HG03571 (cell line): ENCODE results near the gene CDC42EP2.

Experiments used
- ATAC-seq: cut with Tn5 transposase; IDR thresholded peaks from one replicate; pipeline ENCODE4 v1.9.1; 2021; ENCODE audit not compliant: unreplicated experiment

The CDC42EP2 gene

DNA sequence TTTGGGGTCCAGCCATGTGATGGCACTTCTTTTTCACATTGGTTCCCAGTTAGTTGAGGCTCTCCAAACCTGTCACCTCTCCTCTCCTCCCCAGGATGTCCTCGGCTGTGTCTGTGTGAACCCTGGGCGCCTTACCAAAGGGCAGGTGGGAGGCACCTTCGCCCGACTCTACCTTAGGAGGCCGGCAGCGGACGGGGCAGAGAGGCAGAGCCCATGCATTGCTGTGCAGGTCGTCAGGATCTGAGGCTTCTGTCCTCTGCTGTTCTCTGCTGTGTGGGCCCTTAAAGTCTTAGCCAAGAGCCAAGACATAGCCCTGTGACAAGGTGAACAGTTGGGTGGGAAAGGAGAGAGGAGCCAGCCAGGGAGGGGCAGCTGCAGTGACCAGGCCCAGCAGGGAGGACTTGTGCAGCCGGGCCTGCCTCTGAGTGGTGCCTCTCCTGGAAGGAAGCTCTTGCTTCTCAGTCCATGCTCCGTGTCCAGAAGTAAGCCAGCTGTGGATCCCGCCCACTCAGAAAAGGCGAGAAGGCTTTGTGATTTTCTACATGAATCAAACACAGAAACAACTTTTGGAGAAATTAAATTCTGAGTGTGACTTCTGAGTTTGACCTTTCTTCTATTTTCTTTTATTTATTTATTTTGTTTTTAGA is 17.5 kb upstream of the CDC42EP2 start:
- ATAC-seq = no peak

DNA sequence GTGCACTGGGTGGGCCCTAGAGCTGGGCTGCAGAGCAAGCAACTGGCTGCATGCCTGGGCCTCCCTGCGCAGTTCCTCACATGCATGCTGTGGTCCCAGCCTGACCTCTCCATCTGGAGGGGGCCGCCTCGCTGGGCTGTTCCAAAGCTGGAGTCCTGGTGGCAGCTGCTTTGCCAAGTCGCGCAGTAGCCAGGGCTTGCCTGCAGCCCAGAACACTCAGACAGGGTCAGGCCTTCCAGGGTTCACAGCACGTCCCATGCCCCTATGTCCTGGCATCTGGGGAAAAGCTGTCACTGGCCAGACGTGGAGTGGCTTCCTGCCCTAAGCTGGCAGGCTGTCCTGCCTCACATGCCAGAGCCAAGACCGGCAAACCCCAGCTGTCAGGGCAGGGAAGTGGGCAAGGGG is 16.5 kb upstream of the CDC42EP2 start:
- no peak for ATAC-seq

DNA sequence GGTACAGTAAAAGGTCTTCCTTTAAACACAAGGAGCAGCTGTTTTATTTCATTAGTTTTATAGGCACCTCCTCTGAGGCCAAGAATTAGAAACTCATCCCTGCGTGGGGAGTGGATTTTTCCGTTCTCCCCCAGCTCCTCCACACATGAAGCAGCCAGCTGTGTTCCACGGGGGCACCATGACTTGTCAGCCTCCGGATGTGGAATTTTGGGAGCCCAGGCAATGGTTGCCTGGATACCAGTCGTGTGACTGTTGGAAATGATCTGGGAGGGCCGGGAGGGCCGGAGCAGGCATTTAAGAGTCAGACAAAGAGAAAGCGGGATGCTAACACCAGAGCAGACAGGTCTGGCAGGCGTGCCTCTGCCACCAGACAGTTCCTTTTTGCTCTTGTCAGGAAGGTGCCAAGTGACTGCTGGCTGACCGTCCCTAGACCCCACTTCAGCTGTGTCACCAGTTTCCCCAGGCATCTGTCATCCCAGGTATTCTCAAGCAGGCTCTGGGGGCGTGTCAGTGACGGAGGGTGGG is 15.9 kb upstream of the CDC42EP2 start:
- ATAC-seq = no peak

DNA sequence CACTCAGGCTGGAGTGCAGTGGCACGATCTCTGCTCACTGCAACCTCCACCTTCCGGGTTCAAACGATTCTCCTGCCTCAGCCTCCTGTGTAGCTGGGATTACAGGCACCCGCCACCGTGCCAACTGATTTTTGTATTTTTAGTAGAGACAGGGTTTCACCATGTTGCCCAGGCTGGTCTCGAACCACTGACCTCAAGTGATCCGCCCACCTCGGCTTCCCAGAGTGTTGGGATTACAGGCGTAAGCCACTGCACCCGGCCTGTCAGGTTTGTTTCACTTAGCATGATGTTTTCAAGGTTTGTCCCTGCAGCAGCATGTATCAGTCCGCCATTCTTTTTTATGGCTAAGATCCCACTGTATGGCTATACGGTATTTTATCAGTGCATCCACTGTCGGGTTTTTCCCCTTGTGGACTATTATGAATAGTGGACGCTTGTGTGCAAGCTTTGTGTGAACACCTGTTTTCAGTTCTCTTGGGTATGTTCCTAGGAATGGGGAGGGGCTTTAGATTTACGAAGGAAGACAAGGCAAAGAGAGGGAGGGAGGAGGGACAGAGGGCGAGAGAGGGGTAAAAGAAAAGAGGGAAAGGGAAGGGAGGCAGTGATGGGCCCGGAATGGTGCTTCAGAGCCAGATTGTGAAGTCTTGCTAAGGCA is 13.9 kb upstream of the CDC42EP2 start:
- no peak for ATAC-seq

DNA sequence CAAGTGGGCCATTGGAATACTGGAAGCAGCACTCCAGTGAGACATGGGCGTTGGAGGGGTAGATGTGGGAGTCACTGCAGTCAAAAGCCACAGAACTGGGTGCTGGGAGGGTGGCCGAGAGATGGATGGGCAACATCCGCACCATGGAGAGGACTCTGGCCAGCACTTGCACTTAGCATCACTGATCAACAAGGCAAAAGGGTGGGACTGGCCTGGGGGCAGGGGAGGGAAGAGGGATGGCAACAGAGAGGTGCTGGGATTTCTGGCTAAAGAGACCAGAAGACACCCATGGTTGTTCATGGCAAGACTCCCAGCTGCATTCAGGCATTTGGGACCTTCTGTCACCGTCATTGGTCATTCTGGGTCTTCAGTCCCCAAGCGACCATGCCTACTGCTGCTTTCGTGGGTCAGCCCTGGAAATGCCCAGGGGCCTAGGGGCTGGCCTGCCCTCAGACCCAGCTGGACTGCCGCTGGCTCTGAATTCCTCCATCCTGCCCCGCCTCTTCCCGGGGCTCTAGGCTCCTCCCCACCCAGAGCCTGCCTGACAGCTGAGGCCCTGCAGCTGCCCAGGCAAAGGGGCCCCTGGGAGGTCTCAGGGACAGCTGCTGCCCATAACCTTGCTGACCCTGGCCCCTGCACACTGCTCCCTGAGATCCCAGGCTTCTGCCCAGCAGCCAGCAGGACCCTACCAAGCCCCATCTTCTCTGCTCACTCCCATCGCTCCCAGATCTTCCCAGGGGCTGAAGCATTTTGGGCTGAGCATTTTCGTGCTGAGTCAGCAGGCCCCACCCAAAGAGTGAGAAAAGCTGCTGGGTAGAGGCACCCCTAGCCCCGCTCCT is 13.0 kb upstream of the CDC42EP2 start:
- no peak for ATAC-seq

DNA sequence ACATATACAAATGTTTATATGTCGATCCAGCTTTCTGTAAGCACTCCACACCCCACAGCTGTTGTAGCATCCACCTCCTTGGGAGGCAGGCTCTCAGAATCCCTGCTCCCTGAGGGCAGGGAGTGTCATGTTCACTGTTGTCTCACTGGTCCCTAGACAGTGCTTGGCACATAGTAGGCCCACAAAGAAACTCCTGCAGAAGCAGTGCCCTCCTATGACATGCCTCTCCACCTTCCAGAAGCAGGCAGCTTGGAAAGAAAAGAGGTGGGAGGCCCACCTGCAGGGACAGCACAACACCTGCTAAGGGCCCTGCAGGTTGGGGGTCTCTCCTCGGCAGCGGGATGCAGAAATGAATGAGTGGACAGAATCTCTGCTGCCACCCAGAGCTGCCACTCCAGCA is 11.1 kb upstream of the CDC42EP2 start:
- no peak for ATAC-seq

DNA sequence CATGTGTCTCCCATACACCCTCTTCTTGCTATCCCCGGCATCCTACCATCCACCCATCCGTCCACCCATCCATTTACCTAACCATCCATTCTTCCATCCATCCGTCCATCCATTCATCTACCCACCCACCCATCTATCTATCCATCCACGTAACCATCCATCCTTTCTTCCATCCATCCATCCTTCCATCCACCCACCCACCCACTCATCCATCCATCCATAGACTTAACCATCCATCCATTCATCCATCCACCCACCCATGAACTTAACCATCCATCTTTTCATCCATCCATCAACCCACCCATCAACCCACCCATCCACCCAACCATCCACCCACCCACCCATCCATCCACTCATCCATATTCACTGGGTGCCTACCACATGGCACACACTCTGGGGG is 10.6 kb upstream of the CDC42EP2 start:
- no peak for ATAC-seq

DNA sequence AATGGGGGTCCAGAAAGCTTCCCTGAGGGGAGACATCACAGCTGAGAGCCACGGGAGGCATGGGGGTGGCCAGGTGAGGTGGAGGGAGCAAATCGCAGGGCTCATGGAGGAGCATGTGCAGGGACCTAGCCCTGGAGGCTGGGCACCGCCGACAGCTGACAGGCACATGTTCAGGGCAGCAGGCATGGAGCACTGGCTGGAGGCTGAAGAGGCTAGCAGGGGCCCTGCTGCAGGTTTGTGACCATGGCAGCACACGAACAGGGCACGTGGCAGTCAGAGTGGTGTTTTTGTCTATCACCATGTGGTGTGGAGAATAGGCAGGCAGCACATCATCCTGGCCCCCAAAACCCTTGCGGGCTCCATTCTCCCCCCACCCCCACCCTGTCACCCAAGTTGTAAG is 10.1 kb upstream of the CDC42EP2 start:
- ATAC-seq = no peak

DNA sequence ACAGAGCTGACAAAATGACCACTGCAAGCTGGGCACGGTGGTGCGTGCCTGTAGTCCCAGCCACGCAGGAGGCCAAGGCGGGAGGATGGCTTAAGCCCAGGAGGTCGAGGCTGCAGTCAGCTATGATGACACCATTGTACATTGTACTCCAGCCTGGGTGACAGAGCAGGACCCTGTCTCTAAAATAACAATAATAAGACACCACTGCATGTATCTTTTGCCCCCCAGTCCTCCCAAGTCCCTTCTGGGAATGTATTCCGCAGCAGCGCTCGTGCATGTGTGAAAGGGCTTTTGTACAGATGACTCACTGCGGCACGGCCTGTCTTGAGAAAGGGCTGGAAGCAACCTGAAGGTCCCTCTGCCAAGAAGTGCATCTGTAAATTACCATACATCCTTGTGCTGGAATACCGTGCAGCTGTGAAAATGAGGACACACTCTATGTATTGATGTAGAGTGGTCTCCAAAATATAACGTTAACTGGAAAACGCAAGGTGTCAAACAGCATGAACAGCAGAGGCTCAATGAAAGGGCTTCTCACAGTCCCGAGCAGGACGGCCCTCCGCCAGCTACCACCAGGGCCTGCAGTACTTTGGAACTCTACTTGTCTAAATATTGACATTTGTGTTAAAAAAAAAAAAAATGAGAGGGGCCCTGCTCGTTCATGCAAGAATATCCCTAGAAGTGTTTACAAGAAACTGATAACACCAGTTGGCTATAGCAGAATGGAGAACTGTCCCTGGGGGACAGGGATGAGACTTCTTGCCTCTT is 9.0 kb upstream of the CDC42EP2 start:
- no peak for ATAC-seq

DNA sequence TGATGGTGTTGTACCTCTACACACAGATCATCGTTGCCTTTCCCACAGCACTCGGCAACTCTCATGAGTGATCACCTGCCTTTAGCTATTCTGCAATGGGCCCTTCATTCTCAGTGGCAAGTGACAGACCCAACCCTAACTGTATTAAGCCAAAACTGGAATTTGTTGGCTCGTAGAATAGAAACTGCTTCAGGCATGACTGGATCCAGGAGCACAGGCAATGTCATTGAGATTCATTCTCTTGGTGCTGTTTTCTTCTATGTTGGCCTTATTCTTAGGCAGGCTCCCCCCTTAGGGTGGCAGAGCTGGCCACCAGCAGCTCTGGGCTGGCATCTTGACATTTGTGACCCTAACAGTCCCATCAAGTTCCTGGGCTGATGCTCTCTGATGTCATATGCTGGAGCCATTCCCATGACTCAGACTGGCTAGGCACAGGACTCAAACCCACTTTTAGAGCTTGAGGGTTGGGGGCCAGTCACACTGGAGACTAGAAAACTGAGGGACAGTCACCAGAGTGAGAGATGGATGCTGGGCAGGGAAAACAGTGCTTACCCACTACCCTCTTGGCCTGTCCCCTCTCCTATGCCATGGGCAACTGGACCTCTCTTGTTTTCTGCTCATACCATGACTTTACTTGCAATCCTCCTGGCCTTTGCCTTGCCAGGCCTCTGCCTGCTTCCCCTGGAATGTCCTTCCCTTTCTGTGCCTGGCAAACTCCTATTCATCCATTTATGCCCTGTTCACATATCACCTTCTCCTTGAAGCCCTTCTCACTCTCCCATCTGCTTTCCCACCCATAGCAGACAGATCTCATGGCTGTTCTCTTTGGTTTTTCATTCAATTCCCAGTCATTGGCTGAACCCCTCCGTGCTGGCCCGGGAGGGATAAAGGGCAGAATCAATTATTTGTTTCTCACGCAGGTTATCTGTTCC is 7.1 kb upstream of the CDC42EP2 start:
- no peak for ATAC-seq

DNA sequence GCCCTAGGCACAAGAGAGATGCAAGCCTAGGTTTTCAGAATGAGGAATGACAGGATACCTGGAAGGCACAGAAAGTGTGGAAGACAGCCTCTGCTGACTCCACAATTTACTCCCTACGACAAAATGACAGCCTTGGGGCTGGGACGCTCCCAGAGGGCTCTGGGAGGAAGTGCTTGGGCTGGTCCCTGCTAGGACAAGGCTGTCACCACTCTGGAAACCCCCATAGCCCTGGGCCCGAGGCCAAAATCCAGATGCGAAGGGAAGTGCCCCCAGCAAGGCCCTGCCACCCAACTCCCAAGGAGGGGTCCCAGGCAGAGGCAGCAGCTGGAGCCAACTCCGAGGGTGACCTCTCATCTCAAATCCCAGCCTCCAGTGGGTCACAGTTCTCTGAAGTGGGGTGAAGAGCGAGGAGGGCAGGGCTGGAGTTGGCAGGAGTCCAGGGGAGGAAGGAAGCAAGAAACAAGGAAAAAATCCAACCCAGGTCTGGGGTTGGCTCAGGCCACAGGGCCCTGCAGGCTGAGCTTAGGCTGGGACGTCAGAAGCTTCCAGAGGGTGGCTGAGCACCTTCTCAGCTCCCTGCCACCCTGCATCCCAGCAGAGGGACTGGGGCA is 6.3 kb upstream of the CDC42EP2 start:
- no peak for ATAC-seq

DNA sequence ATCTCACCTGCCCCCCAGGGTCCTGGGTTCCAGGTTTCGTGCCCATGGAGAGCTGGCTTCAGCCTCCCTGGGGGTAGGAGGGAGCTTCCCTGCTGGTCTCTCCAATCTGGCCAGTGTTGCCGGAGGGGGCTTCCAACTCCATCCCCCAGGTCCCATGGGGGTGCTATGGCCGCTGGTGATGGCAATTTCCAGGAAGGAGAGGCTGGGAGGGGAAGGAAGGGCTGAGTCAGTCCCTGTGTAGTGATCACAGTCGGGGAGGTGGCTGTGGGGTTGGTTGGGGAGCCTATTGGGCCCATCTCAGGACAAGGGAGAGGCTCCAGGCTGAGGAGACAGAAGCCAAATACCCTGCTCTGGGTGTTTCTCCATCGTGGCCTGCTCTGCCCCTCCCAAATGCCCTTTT is 5.7 kb upstream of the CDC42EP2 start:
- no peak for ATAC-seq

DNA sequence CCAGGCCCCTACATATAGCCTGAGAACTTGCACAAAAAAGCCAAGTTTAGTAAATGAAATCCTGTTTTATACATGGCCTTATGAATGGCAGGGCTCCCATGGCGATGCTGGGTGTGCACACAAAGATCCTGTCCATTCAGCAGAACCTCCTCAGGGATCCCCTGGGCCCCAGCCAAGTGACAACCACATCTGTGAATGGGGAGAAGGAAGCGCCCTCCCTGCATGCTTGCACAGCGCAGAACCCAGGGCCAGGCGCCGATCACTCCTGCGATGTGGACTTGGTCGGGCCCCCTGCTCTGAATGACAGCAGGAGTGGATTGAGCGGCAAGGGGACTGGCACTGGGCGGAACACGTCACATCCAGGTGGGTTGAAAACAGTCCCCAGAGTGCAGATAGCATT is 4.5 kb upstream of the CDC42EP2 start:
- no peak for ATAC-seq

DNA sequence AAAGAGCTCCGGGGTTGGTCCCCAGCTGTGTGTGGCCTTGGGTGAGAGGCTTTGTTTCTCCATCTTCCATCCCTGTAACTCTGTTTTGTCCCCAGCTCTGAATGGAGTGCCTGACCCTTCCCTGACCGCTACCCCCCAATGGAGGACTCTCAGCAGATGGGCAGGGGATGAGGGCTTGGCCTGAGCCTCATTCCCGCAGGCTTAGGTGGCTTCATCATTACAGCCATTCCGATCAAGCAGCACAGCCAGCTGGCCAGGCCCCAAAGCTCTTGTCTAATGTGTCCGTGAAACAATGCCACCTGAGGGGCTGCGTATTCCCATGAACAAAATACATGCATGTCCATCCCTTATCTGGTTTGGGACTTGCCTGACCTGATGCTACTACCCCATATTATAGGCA is 3.9 kb upstream of the CDC42EP2 start:
- ATAC-seq = no peak

DNA sequence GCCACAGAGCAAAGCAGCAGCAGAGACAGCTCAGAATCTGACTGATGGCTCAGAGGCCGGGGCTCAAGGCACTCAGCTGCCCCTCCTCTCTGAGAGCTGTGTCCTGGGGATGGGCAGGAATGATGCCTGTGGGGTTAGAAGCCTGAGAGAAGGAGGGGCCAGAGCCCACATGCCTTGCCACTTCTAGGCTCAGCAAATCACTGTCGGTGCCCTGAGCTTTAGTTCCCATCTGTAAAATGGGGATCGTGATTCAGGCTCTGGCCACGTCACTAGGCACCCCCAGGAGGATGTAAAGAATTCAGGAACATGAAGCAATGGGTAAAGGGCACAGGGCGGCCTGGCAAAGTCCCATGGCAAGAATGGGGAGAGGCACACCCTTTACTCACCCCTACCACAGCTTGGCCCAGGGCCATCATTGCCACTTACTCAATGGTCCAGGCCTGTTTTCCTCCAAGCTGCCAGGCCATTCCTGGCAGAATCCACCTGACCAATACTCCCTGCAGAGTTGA is 3.4 kb upstream of the CDC42EP2 start:
- ATAC-seq = no peak

DNA sequence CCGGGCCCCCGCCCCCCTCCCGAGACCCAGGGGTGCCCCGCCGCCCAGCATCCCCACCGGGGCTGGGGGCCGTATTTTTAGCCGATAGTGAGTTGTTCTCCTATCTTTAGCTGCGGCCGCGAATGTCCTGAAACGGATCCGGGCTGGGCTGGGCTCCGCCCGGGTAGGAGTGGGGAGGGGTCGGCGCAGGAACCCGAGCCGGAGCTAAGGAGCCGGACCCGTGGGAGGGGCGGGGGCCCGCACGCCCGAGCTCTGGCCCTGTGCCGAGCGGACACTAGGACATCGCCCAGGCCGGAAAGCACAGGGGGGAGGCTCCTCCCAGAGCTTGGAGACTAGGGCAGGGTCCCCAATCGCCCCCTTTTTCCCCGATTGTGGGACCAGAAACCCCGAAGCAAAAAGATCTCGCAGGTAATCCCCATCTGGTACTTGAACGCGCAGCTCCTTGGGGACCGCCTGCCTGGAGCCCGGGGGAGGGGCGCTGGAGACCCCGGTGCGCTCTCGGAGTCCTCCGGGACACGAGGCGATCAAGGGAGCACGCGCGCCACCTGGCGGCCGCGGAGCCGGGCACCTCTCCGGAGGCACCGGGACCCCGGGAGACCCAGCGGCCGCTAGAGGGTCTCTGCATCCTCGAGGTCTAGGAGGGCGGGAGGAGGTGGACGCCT is 669 bp downstream of the CDC42EP2 start:
- no peak for ATAC-seq

DNA sequence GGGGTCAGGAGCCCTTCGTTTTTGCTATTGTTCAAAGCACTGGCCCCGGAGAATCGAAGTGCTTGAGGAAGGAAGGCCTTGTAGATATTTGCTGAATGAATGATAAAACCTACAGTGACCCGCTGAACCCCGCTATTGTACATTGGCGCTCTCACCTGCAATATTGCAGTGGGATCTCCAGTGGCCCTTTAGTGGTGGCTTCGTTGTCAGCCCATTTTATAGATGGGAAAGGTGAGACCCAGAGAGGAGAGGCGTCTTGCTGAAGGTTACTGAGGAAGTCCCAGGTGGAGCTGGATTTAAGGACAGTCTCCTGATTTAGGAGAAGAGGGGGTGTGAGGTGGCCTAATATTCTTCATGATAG is 1.2 kb downstream of the CDC42EP2 start:
- no peak for ATAC-seq

DNA sequence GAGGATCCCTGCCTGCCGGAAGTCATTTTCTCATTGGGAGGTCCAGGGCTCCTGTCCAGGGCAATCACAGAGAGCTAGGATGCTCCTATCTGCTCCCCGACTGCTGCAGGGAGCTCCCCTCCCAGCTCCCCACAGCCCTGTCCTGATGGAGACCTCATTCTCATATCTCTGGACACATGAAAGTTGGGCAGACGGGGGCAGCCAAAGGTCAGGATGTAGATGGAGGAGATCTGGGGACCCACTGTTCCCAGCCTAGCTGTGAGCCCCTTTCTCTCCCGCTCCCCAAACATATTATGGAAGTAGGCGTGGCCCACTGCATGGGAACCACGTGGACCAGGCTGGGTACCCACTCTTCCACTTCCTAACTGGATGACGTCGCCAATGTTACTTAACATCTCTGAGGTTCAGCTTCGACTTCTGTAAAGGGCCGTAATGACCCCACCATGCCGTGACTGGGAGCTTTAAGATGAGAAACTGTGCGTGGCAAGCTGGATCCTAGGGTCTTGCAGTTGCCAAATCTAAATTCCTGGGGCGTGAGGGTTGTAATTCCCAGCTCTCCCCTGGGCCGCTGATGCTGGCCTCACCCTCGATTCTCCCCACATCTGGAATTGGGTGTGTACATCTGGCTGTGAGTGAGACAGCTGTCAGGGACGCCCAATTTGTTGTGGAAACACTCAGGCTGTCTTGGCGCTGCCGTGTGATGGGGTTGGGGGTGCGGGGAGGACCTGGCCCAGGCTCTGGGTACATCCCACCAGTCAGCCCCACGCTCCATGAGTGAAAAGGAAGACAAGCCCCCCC is 1.8 kb downstream of the CDC42EP2 start:
- ATAC-seq = no peak
